C4-2B (cell line): Measurements from ENCODE around the gene RPL13.

ENCODE experiments used
- ZFX ChIP-seq: fragments of 450-650 bp; IDR thresholded peaks from 2 replicates; pipeline ENCODE4 v1.6.1; 2017
- TF ChIP-seq, protein P1 (sequence below): fragments of 450-650 bp; conservative IDR thresholded peaks from 2 replicates; pipeline ENCODE4 v1.5.1; 2017; ENCODE audit warnings: mild to moderate bottlenecking

DNA sequence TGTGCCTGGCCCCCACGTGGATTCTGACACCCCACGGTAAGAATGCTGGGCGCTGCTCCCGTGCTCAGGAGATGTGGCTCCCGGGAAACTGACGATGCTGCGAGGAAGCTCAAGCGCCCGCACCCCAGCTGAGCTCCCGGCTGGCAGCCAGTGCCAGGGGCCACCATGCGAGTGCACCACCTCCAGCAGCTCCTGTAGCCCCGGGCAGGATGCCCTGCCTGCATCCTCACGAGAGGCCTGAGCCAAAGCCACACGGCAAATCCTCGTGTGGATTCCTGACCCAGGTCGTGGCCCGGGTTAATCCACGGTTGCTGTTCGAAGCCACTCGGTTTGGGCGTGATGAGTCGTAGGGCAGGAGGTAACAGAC, 41.4 kb downstream of the RPL13 start:
- TF ChIP-seq, protein P1, sequence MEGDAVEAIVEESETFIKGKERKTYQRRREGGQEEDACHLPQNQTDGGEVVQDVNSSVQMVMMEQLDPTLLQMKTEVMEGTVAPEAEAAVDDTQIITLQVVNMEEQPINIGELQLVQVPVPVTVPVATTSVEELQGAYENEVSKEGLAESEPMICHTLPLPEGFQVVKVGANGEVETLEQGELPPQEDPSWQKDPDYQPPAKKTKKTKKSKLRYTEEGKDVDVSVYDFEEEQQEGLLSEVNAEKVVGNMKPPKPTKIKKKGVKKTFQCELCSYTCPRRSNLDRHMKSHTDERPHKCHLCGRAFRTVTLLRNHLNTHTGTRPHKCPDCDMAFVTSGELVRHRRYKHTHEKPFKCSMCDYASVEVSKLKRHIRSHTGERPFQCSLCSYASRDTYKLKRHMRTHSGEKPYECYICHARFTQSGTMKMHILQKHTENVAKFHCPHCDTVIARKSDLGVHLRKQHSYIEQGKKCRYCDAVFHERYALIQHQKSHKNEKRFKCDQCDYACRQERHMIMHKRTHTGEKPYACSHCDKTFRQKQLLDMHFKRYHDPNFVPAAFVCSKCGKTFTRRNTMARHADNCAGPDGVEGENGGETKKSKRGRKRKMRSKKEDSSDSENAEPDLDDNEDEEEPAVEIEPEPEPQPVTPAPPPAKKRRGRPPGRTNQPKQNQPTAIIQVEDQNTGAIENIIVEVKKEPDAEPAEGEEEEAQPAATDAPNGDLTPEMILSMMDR: no peak
- no peak for TF ChIP-seq ZFX
